Activated CD4-positive, CD25-positive, alpha-beta regulatory T cell treated with anti-CD3 and anti-CD28 coated beads, Interleukin-2, amount 50 U/mL, for 72 hours (primary cell): Measurements from ENCODE around the gene NRG2.
A peak's percentile ranks its signal among the peaks of the same experiment; 100 is the strongest.

ENCODE experiments used
- DNase-seq: peaks from one replicate; pipeline ENCODE4 v3.0.0; 2021

The NRG2 gene

GRCh38 chr5:140042643-140043507 is at the start of gene NRG2:
TSS of gene NRG2 (minus strand) at chr5:140043299.
- DNase-seq, result peak; percentile 35

GRCh38 chr5:140090251-140090650 is 47.2 kb upstream of the NRG2 start:
- no peak for DNase-seq

GRCh38 chr5:140084541-140084940 is 41.4 kb upstream of the NRG2 start:
- no peak for DNase-seq

GRCh38 chr5:140083650-140084049 is 40.6 kb upstream of the NRG2 start:
- DNase-seq, result no peak

GRCh38 chr5:140083120-140083519 is 40.0 kb upstream of the NRG2 start:
- DNase-seq, result no peak

- no peak for DNase-seq
These were observed 33.7 kb upstream of the NRG2 start for GRCh38 chr5:140076788-140077187.

GRCh38 chr5:140076142-140076541 is 33.0 kb upstream of the NRG2 start:
- DNase-seq, result no peak

- no peak for DNase-seq
These were observed 32.3 kb upstream of the NRG2 start for GRCh38 chr5:140075371-140075770.

GRCh38 chr5:140073296-140073695 is 30.2 kb upstream of the NRG2 start:
- no peak for DNase-seq

- no peak for DNase-seq
These were observed 29.7 kb upstream of the NRG2 start for GRCh38 chr5:140072812-140073211.

- no peak for DNase-seq
These were observed 17.7 kb upstream of the NRG2 start for GRCh38 chr5:140060816-140061215.

GRCh38 chr5:140058212-140058932 is 15.3 kb upstream of the NRG2 start:
- DNase-seq, result no peak

GRCh38 chr5:140056880-140057279 is 13.8 kb upstream of the NRG2 start:
- DNase-seq, result no peak

- DNase-seq, result no peak
These were observed 12.1 kb upstream of the NRG2 start for GRCh38 chr5:140055152-140055551.

GRCh38 chr5:140054086-140054689 is 11.1 kb upstream of the NRG2 start:
- no peak for DNase-seq

GRCh38 chr5:140051950-140052349 is 8.9 kb upstream of the NRG2 start:
- DNase-seq, result no peak

GRCh38 chr5:140049713-140050112 is 6.6 kb upstream of the NRG2 start:
- no peak for DNase-seq

GRCh38 chr5:140049205-140049604 is 6.1 kb upstream of the NRG2 start:
- no peak for DNase-seq

GRCh38 chr5:140044041-140044440 is 942 bp upstream of the NRG2 start:
- no peak for DNase-seq

- DNase-seq, result no peak
These were observed 391 bp upstream of the NRG2 start for GRCh38 chr5:140043508-140043872.

GRCh38 chr5:140042393-140042642 is 781 bp downstream of the NRG2 start:
- DNase-seq, result no peak

- no peak for DNase-seq
These were observed 1.4 kb downstream of the NRG2 start for GRCh38 chr5:140041492-140042392.

- DNase-seq, result no peak
These were observed 2.0 kb downstream of the NRG2 start for GRCh38 chr5:140041099-140041491.
